ENCODE data around the gene GRAMD4.

DNA sequence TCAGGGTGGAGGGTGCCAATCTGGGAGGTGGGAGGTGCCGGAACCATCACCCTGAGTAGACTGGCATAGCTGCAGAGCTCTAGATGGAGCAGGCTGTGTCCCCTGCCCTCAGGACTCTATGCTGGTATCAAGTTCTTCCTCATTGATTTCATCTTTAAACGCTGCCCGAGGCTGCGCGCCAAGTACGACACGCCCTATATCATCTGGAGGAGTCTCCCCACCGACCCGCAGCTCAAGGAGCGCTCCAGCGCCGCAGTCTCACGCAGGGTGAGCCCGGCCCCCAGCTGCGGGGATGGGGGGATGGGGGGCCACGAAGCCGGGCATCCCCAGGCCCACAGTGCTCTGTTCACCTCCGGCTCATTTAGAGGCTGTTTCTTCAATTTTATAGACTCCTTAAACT lies 52.5 kb downstream of the GRAMD4 start:
- TF ChIP-seq, protein P1, sequence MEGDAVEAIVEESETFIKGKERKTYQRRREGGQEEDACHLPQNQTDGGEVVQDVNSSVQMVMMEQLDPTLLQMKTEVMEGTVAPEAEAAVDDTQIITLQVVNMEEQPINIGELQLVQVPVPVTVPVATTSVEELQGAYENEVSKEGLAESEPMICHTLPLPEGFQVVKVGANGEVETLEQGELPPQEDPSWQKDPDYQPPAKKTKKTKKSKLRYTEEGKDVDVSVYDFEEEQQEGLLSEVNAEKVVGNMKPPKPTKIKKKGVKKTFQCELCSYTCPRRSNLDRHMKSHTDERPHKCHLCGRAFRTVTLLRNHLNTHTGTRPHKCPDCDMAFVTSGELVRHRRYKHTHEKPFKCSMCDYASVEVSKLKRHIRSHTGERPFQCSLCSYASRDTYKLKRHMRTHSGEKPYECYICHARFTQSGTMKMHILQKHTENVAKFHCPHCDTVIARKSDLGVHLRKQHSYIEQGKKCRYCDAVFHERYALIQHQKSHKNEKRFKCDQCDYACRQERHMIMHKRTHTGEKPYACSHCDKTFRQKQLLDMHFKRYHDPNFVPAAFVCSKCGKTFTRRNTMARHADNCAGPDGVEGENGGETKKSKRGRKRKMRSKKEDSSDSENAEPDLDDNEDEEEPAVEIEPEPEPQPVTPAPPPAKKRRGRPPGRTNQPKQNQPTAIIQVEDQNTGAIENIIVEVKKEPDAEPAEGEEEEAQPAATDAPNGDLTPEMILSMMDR (conservative IDR thresholded peaks at IDR 0.05 in 1 of 2, IDR thresholded peaks at IDR 0.05 in 1 of 2; ENCODE audit: extremely low read depth in 1 of 2, insufficient read depth in 1 of 2, low read depth in 1 of 2, low read length in 2 of 2), result no peak
- no peak for TF ChIP-seq EZH2 (IDR thresholded peaks at IDR 0.05; ENCODE audit: borderline replicate concordance, low read length)

Measured in mammary epithelial cell (primary cell).